HepG2 (cell line): ENCODE results near the gene SPDYE6. TPM values are rescaled to one million over a fixed set of nuclear protein-coding genes. Genes with fewer than 3 reads are reported as not detected.

Experiments used
- CSRNP1 ChIP-seq: sonication (generic); formaldehyde crosslinking; IDR thresholded peaks from 2 replicates; pipeline ENCODE4 v1.8.1; 2023; ENCODE audit warnings: mild to moderate bottlenecking, missing genetic modification reagents
- E2F2 ChIP-seq: sonication (generic); formaldehyde crosslinking; IDR thresholded peaks from 2 replicates; pipeline ENCODE4 v1.4.0; 2020; ENCODE audit warnings: missing genetic modification reagents, borderline replicate concordance
- FOXM1 ChIP-seq: sonication (generic); formaldehyde crosslinking; IDR thresholded peaks from 2 replicates; pipeline ENCODE4 v1.5.0; 2020; ENCODE audit warnings: missing genetic modification reagents
- HOXA9 ChIP-seq: sonication (generic); formaldehyde crosslinking; IDR thresholded peaks from 2 replicates; pipeline ENCODE4 v1.8.1; 2022; ENCODE audit warnings: missing genetic modification reagents, mild to moderate bottlenecking, moderate library complexity, borderline replicate concordance
- MATR3 ChIP-seq: sonication (generic); formaldehyde crosslinking; IDR thresholded peaks from 2 replicates; pipeline ENCODE4 v1.4.0; 2020; ENCODE audit warnings: missing genetic modification reagents
- MEIS1 ChIP-seq: sonication (generic); formaldehyde crosslinking; IDR thresholded peaks from 2 replicates; pipeline ENCODE4 v1.9.0; 2021; ENCODE audit warnings: mild to moderate bottlenecking, missing genetic modification reagents, moderate library complexity, borderline replicate concordance
- NFE2 ChIP-seq: sonication (generic); formaldehyde crosslinking; IDR thresholded peaks from 2 replicates; pipeline ENCODE4 v1.4.0; 2020; ENCODE audit warnings: missing genetic modification reagents
- NFE2L2 ChIP-seq: fragments of 150-350 bp; IDR thresholded peaks from 2 replicates; pipeline ENCODE4 v1.6.1; 2014; ENCODE audit warnings: low read length
- PHF8 ChIP-seq: sonication (generic); formaldehyde crosslinking; IDR thresholded peaks from 2 replicates; pipeline ENCODE4 v1.5.0; 2020; ENCODE audit warnings: missing genetic modification reagents
- PPARG ChIP-seq: conservative IDR thresholded peaks from 2 replicates; pipeline ENCODE4 v1.6.1; 2016; ENCODE audit warnings: missing biosample characterization, missing genetic modification reagents
- ZBTB43 ChIP-seq: sonication (generic); formaldehyde crosslinking; conservative IDR thresholded peaks from 2 replicates; pipeline ENCODE4 v1.4.0; 2020; ENCODE audit warnings: missing genetic modification reagents
- ZBTB7A ChIP-seq: sonication (generic); formaldehyde crosslinking; IDR thresholded peaks from 2 replicates; pipeline ENCODE4 v1.8.0; 2022; ENCODE audit warnings: mild to moderate bottlenecking, missing genetic modification reagents
- ZFX ChIP-seq: sonication (generic); formaldehyde crosslinking; IDR thresholded peaks from 2 replicates; pipeline ENCODE4 v1.4.0; 2020; ENCODE audit warnings: mild to moderate bottlenecking, low read depth, missing genetic modification reagents, moderate library complexity
- ZNF224 ChIP-seq: sonication (generic); formaldehyde crosslinking; IDR thresholded peaks from 2 replicates; pipeline ENCODE4 v1.5.0; 2020; ENCODE audit warnings: mild to moderate bottlenecking, missing genetic modification reagents
- ZNF513 ChIP-seq: sonication (generic); formaldehyde crosslinking; conservative IDR thresholded peaks from 2 replicates; pipeline ENCODE4 v1.5.0; 2020; ENCODE audit warnings: missing genetic modification reagents
- ZNF775 ChIP-seq: sonication (generic); formaldehyde crosslinking; IDR thresholded peaks from 2 replicates; pipeline ENCODE4 v1.4.0; 2020; ENCODE audit warnings: missing genetic modification reagents, mild to moderate bottlenecking, moderate library complexity, borderline replicate concordance
- ZNF782 ChIP-seq: sonication (generic); formaldehyde crosslinking; IDR thresholded peaks from 2 replicates; pipeline ENCODE4 v1.4.0; 2020; ENCODE audit warnings: missing genetic modification reagents, mild to moderate bottlenecking, borderline replicate concordance
- polyA plus RNA-seq, 8 experiments: library from polyadenylated mRNA; depleted of rRNA in 3 of 8; stranded (reverse) in 7 of 8; unstranded in 1 of 8; fragments of >200 nt; fragmentation: Illumina TruSeq in 4 of 8; extraction: Trizol in 4 of 8; gene quantifications; 2 replicates each; pipeline versions ENCODE4 v1.2.1 to v1.2.3, GENCODE V29; 2011 to 2016; ENCODE audit warnings: low read depth in 4 of 8, missing spikeins in 1 of 8, mixed read lengths in 1 of 8; ENCODE audit not compliant: insufficient read depth in 1 of 8
- total RNA-seq, 5 experiments: library from RNA; depleted of rRNA; stranded (reverse); fragments of >200 nt; fragmentation: Illumina TruSeq; extraction: Trizol; gene quantifications; 2 replicates each; pipeline ENCODE4 v1.2.3, GENCODE V29; 2016; ENCODE audit warnings: low read depth in 1 of 5
- TF ChIP-seq, protein P1 (sequence below): sonication (generic); formaldehyde crosslinking; IDR thresholded peaks from 2 replicates; pipeline ENCODE4 v1.4.0; 2020; ENCODE audit warnings: missing genetic modification reagents, borderline replicate concordance

Gene SPDYE6
- total and polyA plus RNA-seq, 2 of the 13 experiments (the other 11 are each of a cell fraction or from before 2014, with no cell fraction given) = 0.07 TPM; not detected in 1

- TF ChIP-seq ZNF224 (CRISPR knock-in tag) (0 out of 2 replicates have a peak, but pooled peaks have one; percentile 44), ZBTB7A (CRISPR knock-in tag) (peak; percentile 57; the same call in 1 of the 2 replicates), NFE2L2 (no peak), PHF8 (CRISPR knock-in tag) (no peak), NFE2 (CRISPR knock-in tag) (no peak), ZNF782 (peak; percentile 89; the same call in 1 of the 2 replicates), ZNF513 (no peak), ZFX (peak; percentile 58; the same call in 1 of the 2 replicates), ZBTB43 (CRISPR knock-in tag) (no peak), MEIS1 (CRISPR knock-in tag) (no peak), FOXM1 (CRISPR knock-in tag) (no peak), HOXA9 (CRISPR knock-in tag) (no peak), PPARG (CRISPR knock-in tag) (no peak), CSRNP1 (CRISPR knock-in tag) (0 out of 2 replicates have a peak, but pooled peaks have one; percentile 46), E2F2 (CRISPR knock-in tag) (no peak), MATR3 (CRISPR knock-in tag) (no peak), ZNF775 (CRISPR knock-in tag) (no peak)
- TF ChIP-seq, protein P1, sequence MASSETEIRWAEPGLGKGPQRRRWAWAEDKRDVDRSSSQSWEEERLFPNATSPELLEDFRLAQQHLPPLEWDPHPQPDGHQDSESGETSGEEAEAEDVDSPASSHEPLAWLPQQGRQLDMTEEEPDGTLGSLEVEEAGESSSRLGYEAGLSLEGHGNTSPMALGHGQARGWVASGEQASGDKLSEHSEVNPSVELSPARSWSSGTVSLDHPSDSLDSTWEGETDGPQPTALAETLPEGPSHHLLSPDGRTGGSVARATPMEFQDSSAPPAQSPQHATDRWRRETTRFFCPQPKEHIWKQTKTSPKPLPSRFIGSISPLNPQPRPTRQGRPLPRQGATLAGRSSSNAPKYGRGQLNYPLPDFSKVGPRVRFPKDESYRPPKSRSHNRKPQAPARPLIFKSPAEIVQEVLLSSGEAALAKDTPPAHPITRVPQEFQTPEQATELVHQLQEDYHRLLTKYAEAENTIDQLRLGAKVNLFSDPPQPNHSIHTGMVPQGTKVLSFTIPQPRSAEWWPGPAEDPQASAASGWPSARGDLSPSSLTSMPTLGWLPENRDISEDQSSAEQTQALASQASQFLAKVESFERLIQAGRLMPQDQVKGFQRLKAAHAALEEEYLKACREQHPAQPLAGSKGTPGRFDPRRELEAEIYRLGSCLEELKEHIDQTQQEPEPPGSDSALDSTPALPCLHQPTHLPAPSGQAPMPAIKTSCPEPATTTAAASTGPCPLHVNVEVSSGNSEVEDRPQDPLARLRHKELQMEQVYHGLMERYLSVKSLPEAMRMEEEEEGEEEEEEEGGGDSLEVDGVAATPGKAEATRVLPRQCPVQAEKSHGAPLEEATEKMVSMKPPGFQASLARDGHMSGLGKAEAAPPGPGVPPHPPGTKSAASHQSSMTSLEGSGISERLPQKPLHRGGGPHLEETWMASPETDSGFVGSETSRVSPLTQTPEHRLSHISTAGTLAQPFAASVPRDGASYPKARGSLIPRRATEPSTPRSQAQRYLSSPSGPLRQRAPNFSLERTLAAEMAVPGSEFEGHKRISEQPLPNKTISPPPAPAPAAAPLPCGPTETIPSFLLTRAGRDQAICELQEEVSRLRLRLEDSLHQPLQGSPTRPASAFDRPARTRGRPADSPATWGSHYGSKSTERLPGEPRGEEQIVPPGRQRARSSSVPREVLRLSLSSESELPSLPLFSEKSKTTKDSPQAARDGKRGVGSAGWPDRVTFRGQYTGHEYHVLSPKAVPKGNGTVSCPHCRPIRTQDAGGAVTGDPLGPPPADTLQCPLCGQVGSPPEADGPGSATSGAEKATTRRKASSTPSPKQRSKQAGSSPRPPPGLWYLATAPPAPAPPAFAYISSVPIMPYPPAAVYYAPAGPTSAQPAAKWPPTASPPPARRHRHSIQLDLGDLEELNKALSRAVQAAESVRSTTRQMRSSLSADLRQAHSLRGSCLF (CRISPR knock-in tag) = no peak
Observed at GRCh38 chr7:102306916-102307677, 49.1 kb downstream of the SPDYE6 start (continued).
